ENCODE measurements around the gene PHOSPHO1. TPM values are rescaled to one million over a fixed set of nuclear protein-coding genes. Genes with fewer than 3 reads are reported as not detected.

The PHOSPHO1 gene
- total RNA-seq, 1 donor from 2014 or later, result not detected

DNA sequence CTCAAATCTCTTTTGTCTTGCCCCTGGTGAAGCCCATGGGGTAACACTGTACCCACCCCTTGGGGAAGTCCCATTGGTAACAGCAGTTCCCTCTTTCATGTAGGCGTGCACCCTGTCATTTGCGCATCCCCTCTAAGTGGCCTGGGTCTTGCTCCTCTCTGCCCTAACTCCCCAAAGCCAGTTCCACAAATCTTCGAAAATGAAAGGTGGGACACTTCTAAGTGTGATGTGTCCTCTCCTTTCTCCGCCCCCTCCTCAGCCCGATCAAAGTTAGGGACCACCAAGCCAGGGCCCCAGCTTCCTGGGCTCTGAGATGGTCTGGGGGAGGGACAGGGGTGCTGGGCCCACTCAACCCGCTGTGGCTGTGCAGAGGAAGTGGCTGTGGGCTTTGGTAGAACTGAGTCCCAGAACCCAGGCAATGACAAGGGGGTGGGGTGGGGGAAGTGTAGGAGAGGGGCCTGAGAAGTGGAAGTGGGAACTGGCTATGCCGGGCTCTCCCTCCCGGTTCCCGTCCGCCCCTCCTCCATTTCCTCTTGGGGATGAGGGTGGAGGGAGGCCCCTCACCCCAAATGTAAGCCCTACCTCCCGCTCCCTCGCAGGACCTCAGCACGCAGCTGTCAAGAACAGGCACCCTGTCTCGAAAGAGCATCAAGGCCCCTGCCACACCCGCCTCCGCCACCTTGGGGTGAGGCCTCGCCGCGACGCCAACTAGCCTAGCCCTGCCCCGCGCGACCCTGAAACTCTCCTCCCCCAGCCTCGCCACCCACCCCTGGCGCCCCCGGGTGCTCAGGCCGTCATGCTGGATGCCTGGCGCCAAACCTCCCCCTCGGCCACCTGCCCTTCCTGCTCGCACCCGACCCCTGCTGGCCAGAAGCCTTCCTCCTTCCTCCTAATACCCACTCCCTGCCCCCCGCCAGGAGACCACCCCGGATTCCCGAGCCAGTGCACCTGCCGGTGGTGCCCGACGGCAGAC is 11.4 kb downstream of the PHOSPHO1 start:
- no peak for FAIRE-seq
- H3K36me3 ChIP-seq (ENCODE audit: control insufficient read depth, insufficient read depth, low read length), result no peaks in the 10 kb centered on the region
- TF ChIP-seq, protein P1, sequence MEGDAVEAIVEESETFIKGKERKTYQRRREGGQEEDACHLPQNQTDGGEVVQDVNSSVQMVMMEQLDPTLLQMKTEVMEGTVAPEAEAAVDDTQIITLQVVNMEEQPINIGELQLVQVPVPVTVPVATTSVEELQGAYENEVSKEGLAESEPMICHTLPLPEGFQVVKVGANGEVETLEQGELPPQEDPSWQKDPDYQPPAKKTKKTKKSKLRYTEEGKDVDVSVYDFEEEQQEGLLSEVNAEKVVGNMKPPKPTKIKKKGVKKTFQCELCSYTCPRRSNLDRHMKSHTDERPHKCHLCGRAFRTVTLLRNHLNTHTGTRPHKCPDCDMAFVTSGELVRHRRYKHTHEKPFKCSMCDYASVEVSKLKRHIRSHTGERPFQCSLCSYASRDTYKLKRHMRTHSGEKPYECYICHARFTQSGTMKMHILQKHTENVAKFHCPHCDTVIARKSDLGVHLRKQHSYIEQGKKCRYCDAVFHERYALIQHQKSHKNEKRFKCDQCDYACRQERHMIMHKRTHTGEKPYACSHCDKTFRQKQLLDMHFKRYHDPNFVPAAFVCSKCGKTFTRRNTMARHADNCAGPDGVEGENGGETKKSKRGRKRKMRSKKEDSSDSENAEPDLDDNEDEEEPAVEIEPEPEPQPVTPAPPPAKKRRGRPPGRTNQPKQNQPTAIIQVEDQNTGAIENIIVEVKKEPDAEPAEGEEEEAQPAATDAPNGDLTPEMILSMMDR (IDR thresholded peaks at IDR 0.05; ENCODE audit: insufficient read depth, low read length, severe bottlenecking), result peak; percentile 2
- no peak overlapping the region for H3K4me3 ChIP-seq (ENCODE audit: low read depth, low read length)
- no peak for DNase-seq (ENCODE audit: low read depth)
- peaks cover 19% of the 10 kb centered on the region for H3K27me3 ChIP-seq (ENCODE audit: control insufficient read depth, insufficient read depth, low read length)

GRCh38 chr17:49217651-49218413 is 12.8 kb downstream of the PHOSPHO1 start:
- H3K4me3 ChIP-seq (ENCODE audit: low read depth, low read length), result no peak overlapping the region
- no peak for FAIRE-seq
- peaks cover 11% of the 10 kb centered on the region for H3K27me3 ChIP-seq (ENCODE audit: control insufficient read depth, insufficient read depth, low read length)
- DNase-seq (ENCODE audit: low read depth), result no peak
- TF ChIP-seq, protein P1 (IDR thresholded peaks at IDR 0.05; ENCODE audit: insufficient read depth, low read length, severe bottlenecking), result no peak
- H3K36me3 ChIP-seq (ENCODE audit: control insufficient read depth, insufficient read depth, low read length), result no peaks in the 10 kb centered on the region

DNA sequence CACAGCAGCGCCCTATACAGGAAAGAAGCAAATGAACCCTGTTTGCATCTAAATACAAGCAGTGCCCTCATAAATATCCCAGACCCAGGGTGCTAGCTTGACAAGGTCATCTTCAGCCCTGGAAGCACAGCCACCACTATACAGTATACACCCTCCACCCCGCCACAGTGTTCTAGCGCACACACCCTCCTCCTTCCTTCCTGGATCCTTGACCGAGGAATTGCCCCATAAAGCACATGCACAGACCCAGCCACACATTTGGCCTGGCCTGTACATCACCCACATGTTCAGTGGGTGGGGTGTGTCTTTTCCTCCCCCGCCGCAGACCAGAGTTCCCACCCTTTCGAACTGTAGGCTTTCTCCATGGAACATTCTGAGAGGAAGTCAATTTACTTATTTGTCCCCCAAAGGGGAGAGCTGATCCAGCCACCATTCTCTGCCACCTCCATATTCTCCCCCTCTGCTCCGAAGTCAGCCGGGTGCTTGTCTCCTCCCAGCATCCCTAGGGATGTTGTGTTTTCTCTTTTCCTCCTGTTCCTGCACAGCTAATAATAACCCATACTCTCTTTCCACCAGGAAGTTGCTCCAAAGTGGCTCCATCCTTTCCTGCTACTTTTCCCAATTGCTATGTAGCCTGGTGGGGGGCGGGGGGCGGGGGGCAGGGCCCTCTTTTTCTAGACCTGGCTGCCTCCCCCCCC is 13.5 kb downstream of the PHOSPHO1 start:
- DNase-seq (ENCODE audit: low read depth) (no peak), FAIRE-seq (peak; percentile 32)
- no peaks in the 10 kb centered on the region for H3K36me3 ChIP-seq (ENCODE audit: control insufficient read depth, insufficient read depth, low read length)
- TF ChIP-seq, protein P1 (IDR thresholded peaks at IDR 0.05; ENCODE audit: insufficient read depth, low read length, severe bottlenecking), result no peak
- peaks cover 6% of the 10 kb centered on the region for H3K27me3 ChIP-seq (ENCODE audit: control insufficient read depth, insufficient read depth, low read length)
- H3K4me3 ChIP-seq (ENCODE audit: low read depth, low read length), result no peak overlapping the region

GRCh38 chr17:49216482-49216881 is 14.1 kb downstream of the PHOSPHO1 start:
- DNase-seq (ENCODE audit: low read depth) (no peak), FAIRE-seq (no peak)
- TF ChIP-seq, protein P1 (IDR thresholded peaks at IDR 0.05; ENCODE audit: insufficient read depth, low read length, severe bottlenecking), result no peak
- H3K4me3 ChIP-seq (ENCODE audit: low read depth, low read length), result no peak overlapping the region
- H3K27me3 ChIP-seq (ENCODE audit: control insufficient read depth, insufficient read depth, low read length), result peaks cover 3% of the 10 kb centered on the region
- no peaks in the 10 kb centered on the region for H3K36me3 ChIP-seq (ENCODE audit: control insufficient read depth, insufficient read depth, low read length)

GRCh38 chr17:49214676-49215360 is 15.8 kb downstream of the PHOSPHO1 start:
- no peak for DNase-seq (ENCODE audit: low read depth)
- peaks cover 2% of the 10 kb centered on the region for H3K27me3 ChIP-seq (ENCODE audit: control insufficient read depth, insufficient read depth, low read length)
- H3K36me3 ChIP-seq (ENCODE audit: control insufficient read depth, insufficient read depth, low read length), result no peaks in the 10 kb centered on the region
- FAIRE-seq, result no peak
- H3K4me3 ChIP-seq (ENCODE audit: low read depth, low read length), result no peak overlapping the region
- TF ChIP-seq, protein P1 (IDR thresholded peaks at IDR 0.05; ENCODE audit: insufficient read depth, low read length, severe bottlenecking), result no peak

Data from bronchial epithelial cell (primary cell).